H1 (cell line): ENCODE data around the gene PBX3. TPM values are rescaled to one million over a fixed set of nuclear protein-coding genes. Genes with fewer than 3 reads are reported as not detected.

ENCODE experiments used
- CTCF ChIA-PET: fragments of 300-600 bp; sonication (Branson Sonifier 250); formaldehyde crosslinking; loops from one replicate; lab custom pipeline; 2021; ENCODE audit not compliant: partially characterized antibody; lab: Charles Lee
- POLR2A ChIA-PET: fragments of 300-600 bp; sonication (Branson Sonifier 250); formaldehyde crosslinking; loops from one replicate; lab custom pipeline; 2021; ENCODE audit warnings: inconsistent platforms; ENCODE audit not compliant: partially characterized antibody; lab: Charles Lee
- DNase-seq, 2 experiments: peaks; one replicate each; pipeline versions ENCODE4 v3.0.0 to v3.0.0-alpha.2; 2010 to 2022; ENCODE audit warnings: low spot score in 2 of 2, low read depth in 1 of 2, mixed read lengths in 1 of 2
- FAIRE-seq: peaks from 2 replicates; lab custom pipeline; 2011; peaks lifted over from hg19 to GRCh38; lab: Jason Lieb, UNC
- H2AFZ ChIP-seq: 2 replicates; pipeline ENCODE4 v1.8.1; 2012; ENCODE audit warnings: low read length, inconsistent platforms
- H2AK5ac ChIP-seq: 2 replicates; pipeline ENCODE4 v1.6.1; 2013; ENCODE audit warnings: low read depth, low read length
- H2BK120ac ChIP-seq: replicated peaks from 2 replicates; pipeline ENCODE3; 2013; ENCODE audit warnings: low read depth, low read length, inconsistent platforms
- H2BK12ac ChIP-seq: 2 replicates; pipeline ENCODE4 v1.6.1; 2013; ENCODE audit warnings: low read depth, low read length
- H2BK15ac ChIP-seq: 2 replicates; pipeline ENCODE4 v1.6.1; 2013; ENCODE audit warnings: low read length
- H2BK20ac ChIP-seq: 2 replicates; pipeline ENCODE4 v1.6.1; 2013; ENCODE audit warnings: low read length
- H2BK5ac ChIP-seq: 2 replicates; pipeline ENCODE4 v1.6.1; 2013; ENCODE audit warnings: low read depth, low read length
- H3K14ac ChIP-seq: 2 replicates; pipeline ENCODE4 v1.6.1; 2013; ENCODE audit warnings: inconsistent platforms; ENCODE audit not compliant: insufficient read length
- H3K18ac ChIP-seq: 2 replicates; pipeline ENCODE4 v1.6.1; 2013; ENCODE audit warnings: low read length; ENCODE audit errors: extremely low read depth
- H3K23ac ChIP-seq: 2 replicates; pipeline ENCODE4 v1.6.1; 2013; ENCODE audit warnings: inconsistent platforms; ENCODE audit not compliant: insufficient read length
- H3K23me2 ChIP-seq: 2 replicates; pipeline ENCODE4 v1.6.1; 2013; ENCODE audit warnings: low read depth, low read length
- H3K27ac ChIP-seq: 2 replicates; pipeline ENCODE4 v1.6.1; 2011; ENCODE audit warnings: low read depth, low read length, inconsistent platforms
- H3K27me3 ChIP-seq, 4 experiments: replicated peaks in 1 of 4; 1 replicate in 1 of 4; 2 replicates in 3 of 4; pipeline versions ENCODE4 v1.6.1 to v1.8.1; 2011 to 2013; ENCODE audit warnings: low read length in 3 of 4, mild to moderate bottlenecking in 3 of 4, inconsistent platforms in 2 of 4, mixed read lengths in 2 of 4, moderate library complexity in 1 of 4; ENCODE audit not compliant: control insufficient read depth in 3 of 4, insufficient read depth in 3 of 4; ENCODE audit errors: extremely low read depth in 1 of 4
- H3K36me3 ChIP-seq, 4 experiments: 2 replicates each; pipeline versions ENCODE4 v1.6.1 to v1.8.1; 2011 to 2013; ENCODE audit warnings: mild to moderate bottlenecking in 4 of 4, low read length in 3 of 4, moderate library complexity in 2 of 4, control low read depth in 1 of 4, inconsistent platforms in 1 of 4; ENCODE audit not compliant: insufficient read depth in 4 of 4, control insufficient read depth in 2 of 4
- H3K4ac ChIP-seq: replicated peaks from 2 replicates; pipeline ENCODE3; 2013; ENCODE audit warnings: low read length, low read depth, mixed read lengths, inconsistent platforms; ENCODE audit not compliant: insufficient read length
- H3K4me1 ChIP-seq, 4 experiments: replicated peaks in 1 of 4; 1 replicate in 1 of 4; 2 replicates in 3 of 4; pipeline versions ENCODE4 v1.6.1 to v1.8.1; 2011 to 2013; ENCODE audit warnings: low read length in 3 of 4, inconsistent platforms in 2 of 4, mixed read lengths in 1 of 4; ENCODE audit not compliant: insufficient read depth in 4 of 4, control insufficient read depth in 3 of 4
- H3K4me2 ChIP-seq, 2 experiments: 2 replicates each; pipeline versions ENCODE4 v1.6.1 to v1.8.1; 2011 to 2013; ENCODE audit warnings: low read depth in 2 of 2, low read length in 2 of 2, control low read depth in 1 of 2, inconsistent platforms in 1 of 2, mild to moderate bottlenecking in 1 of 2; ENCODE audit not compliant: insufficient read depth in 1 of 2
- H3K4me3 ChIP-seq, 4 experiments: fragments of 200-600, 300-600 bp in 1 of 4; sonication (generic), shearing (Covaris generic), sonication (Bioruptor Twin) in 1 of 4; 2 replicates each; pipeline versions ENCODE4 v1.5.1 to v1.8.1; 2011 to 2016; ENCODE audit warnings: low read length in 4 of 4, low read depth in 3 of 4, control low read depth in 2 of 4, inconsistent platforms in 2 of 4, mild to moderate bottlenecking in 2 of 4, mixed read lengths in 1 of 4, moderate library complexity in 1 of 4; ENCODE audit not compliant: insufficient read depth in 2 of 4; ENCODE audit errors: extremely low read depth in 1 of 4
- H3K56ac ChIP-seq: replicated peaks from 2 replicates; pipeline ENCODE3; 2013; ENCODE audit warnings: low read depth, mild to moderate bottlenecking, mixed read lengths, low read length, inconsistent platforms; ENCODE audit not compliant: insufficient read length
- H3K79me1 ChIP-seq: 2 replicates; pipeline ENCODE4 v1.6.1; 2013; ENCODE audit warnings: low read depth, low read length, control low read depth
- H3K79me2 ChIP-seq, 2 experiments: 2 replicates each; pipeline versions ENCODE4 v1.6.1 to v1.8.1; 2012 to 2013; ENCODE audit warnings: low read length in 2 of 2, mild to moderate bottlenecking in 2 of 2, inconsistent platforms in 1 of 2; ENCODE audit not compliant: insufficient read depth in 2 of 2, control insufficient read depth in 1 of 2
- H3K9ac ChIP-seq, 4 experiments: replicated peaks in 1 of 4; 1 replicate in 1 of 4; 2 replicates in 3 of 4; pipeline versions ENCODE4 v1.6.1 to v1.8.1; 2011 to 2013; ENCODE audit warnings: low read depth in 3 of 4, low read length in 3 of 4, control low read depth in 2 of 4, mild to moderate bottlenecking in 2 of 4, moderate library complexity in 2 of 4, inconsistent platforms in 1 of 4; ENCODE audit errors: extremely low read depth in 1 of 4
- H3K9me3 ChIP-seq, 2 experiments: 2 replicates each; pipeline versions ENCODE4 v1.6.1 to v1.8.1; 2012 to 2013; ENCODE audit warnings: mild to moderate bottlenecking in 2 of 2, moderate library complexity in 2 of 2, control low read depth in 1 of 2, inconsistent platforms in 1 of 2, low read depth in 1 of 2, low read length in 1 of 2, mixed read lengths in 1 of 2; ENCODE audit not compliant: insufficient read depth in 2 of 2
- H4K20me1 ChIP-seq, 2 experiments: replicated peaks in 1 of 2; 2 replicates each; pipeline versions ENCODE3 to v1.8.1; 2011 to 2013; ENCODE audit warnings: inconsistent platforms in 2 of 2, low read length in 2 of 2, mild to moderate bottlenecking in 1 of 2; ENCODE audit not compliant: insufficient read depth in 2 of 2, control insufficient read depth in 1 of 2
- H4K5ac ChIP-seq: 2 replicates; pipeline ENCODE4 v1.6.1; 2013; ENCODE audit warnings: low read length, low read depth, mixed read lengths, inconsistent platforms; ENCODE audit not compliant: insufficient read length
- H4K8ac ChIP-seq: 2 replicates; pipeline ENCODE4 v1.8.0; 2013; ENCODE audit warnings: mild to moderate bottlenecking, moderate library complexity, low read length, inconsistent platforms; ENCODE audit not compliant: insufficient read depth; ENCODE audit errors: extremely low read depth
- H4K91ac ChIP-seq: replicated peaks from 2 replicates; pipeline ENCODE3; 2013; ENCODE audit warnings: low read length, mixed read lengths, inconsistent platforms; ENCODE audit not compliant: insufficient read length
- CHD1 ChIP-seq: IDR thresholded peaks from 2 replicates; pipeline ENCODE4 v1.6.1; 2012; ENCODE audit warnings: low read depth, low read length, improper control_type of control experiment
- SUZ12 ChIP-seq: fragments of 200-600 bp; sonication (generic); IDR thresholded peaks from 2 replicates; pipeline ENCODE4 v1.6.1; 2012; ENCODE audit warnings: mild to moderate bottlenecking, inconsistent platforms, low read length, moderate library complexity, mixed read lengths
- TBP ChIP-seq: IDR thresholded peaks from 2 replicates; pipeline ENCODE4 v1.6.1; 2011; ENCODE audit warnings: low read depth, low read length, improper control_type of control experiment
- WGBS, 2 experiments: shearing (Covaris generic) in 1 of 2; methylation state at CpG; one replicate each; pipeline versions ENCODE4 v1.1.6 to v1.1.7; 2013 to 2015; ENCODE audit warnings: low lambda C conversion rate in 2 of 2, mixed read lengths in 2 of 2, inconsistent platforms in 1 of 2, low coverage in 1 of 2, missing lambda C conversion rate in 1 of 2; ENCODE audit not compliant: insufficient replicate concordance in 2 of 2, insufficient coverage in 1 of 2, insufficient read length in 1 of 2; ENCODE audit errors: extremely low coverage in 1 of 2, missing lambda C conversion rate in 1 of 2; 5-methylcytosine and 5-hydroxymethylcytosine counted together
- polyA plus RNA-seq, 7 experiments: library from polyadenylated mRNA; depleted of rRNA in 3 of 7; stranded (reverse) in 5 of 7; unstranded in 2 of 7; fragments of >200 nt in 5 of 7; fragments of 200-250 nt in 2 of 7; gene quantifications; 1 replicate in 5 of 7; 2 replicates in 1 of 7; 4 replicates in 1 of 7; pipeline versions ENCODE4 v1.2.1 to v1.2.3, GENCODE V29; 2011 to 2013; ENCODE audit warnings: missing spikeins in 2 of 7, mixed read lengths in 2 of 7
- total RNA-seq: library from RNA; stranded (reverse); fragmentation: NEBNext Ultra II Directional; extraction: Animal tissue kit (Norgen Biotek cat#: 25700); gene quantifications from 2 replicates; pipeline ENCODE4 v1.2.1, GENCODE V29; 2021

Gene PBX3
- total and polyA plus RNA-seq, 2 of the 8 experiments (the other 6 are each of a cell fraction or from before 2014, with no cell fraction given), result 22.7 to 44.3 TPM

- Histone ChIP-seq H3K23me2 (no peaks in the 10 kb centered on the region), H3K79me2 (peaks cover 0 to 80% of the 10 kb centered on the region in 2 experiments; a peak in 2 of 4 replicates), H3K56ac (no peak overlapping the region), H3K27ac (no peak overlapping the region), H3K79me1 (no peaks in the 10 kb centered on the region), H3K4me2 (no peak overlapping the region), H3K27me3 (no peaks in the 10 kb centered on the region), H4K8ac (no peak overlapping the region), H3K18ac (no peak overlapping the region), H3K14ac (no peak overlapping the region), H2BK120ac (no peak overlapping the region), H3K4me1 (peaks cover 3 to 12% (median 6%) of the 10 kb centered on the region in 4 experiments; a peak in 5 of 7 replicates), H2AK5ac (no peak overlapping the region), H2BK15ac (no peak overlapping the region), H4K20me1 (peaks cover 0 to 2% of the 10 kb centered on the region in 2 experiments), H2BK12ac (no peak overlapping the region), H2AFZ (no peak overlapping the region), H3K23ac (no peak overlapping the region), H4K91ac (no peak overlapping the region), H2BK5ac (no peak overlapping the region), H2BK20ac (no peak overlapping the region), H3K9me3 (no peaks in the 10 kb centered on the region), H3K36me3 (no peaks in the 10 kb centered on the region), H3K4ac (no peak overlapping the region), H4K5ac (no peak overlapping the region), H3K9ac (no peak overlapping the region), H3K4me3 (no peak overlapping the region)
- DNase-seq (no peak), FAIRE-seq (no peak)
- TF ChIP-seq CHD1 (no peak), TBP (no peak), SUZ12 (no peak)
- CTCF ChIA-PET, result interaction anchor here (0.6 kb wide), 1 partner anchor 1928 kb away, joined by 3 read pairs; no protein-coding TSS in a partner anchor
- 76% methylated on average over 2 of the region's 2 CpGs; no CpG with 5 or more reads in 1 of the 2 experiments for WGBS, 2 experiments
- POLR2A ChIA-PET, result no interaction called here
Measured at GRCh38 chr9:125896964-125897363, 149.8 kb downstream of the PBX3 start.
